PC-9 (cell line): Measurements from ENCODE around the gene TBC1D22A. TPM values are rescaled to one million over a fixed set of nuclear protein-coding genes. Genes with fewer than 3 reads are reported as not detected.

Source experiments
- BruUV-seq: library from RNA; stranded (reverse); fragments of 400-500 nt; replicated peaks from 2 replicates; lab custom pipeline; 2021; lab: Mats Ljungman, UMichigan
- CTCF ChIA-PET: fragments of 300-600 bp; sonication (Branson Sonifier 250); formaldehyde crosslinking; loops from one replicate; lab custom pipeline; 2022; ENCODE audit warnings: antibody characterized with exemption; lab: Charles Lee
- POLR2A ChIA-PET: fragments of 300-600 bp; sonication (Branson Sonifier 250); formaldehyde crosslinking; loops from one replicate; lab custom pipeline; 2022; ENCODE audit warnings: antibody characterized with exemption; ENCODE audit not compliant: unreplicated experiment; lab: Charles Lee
- DNase-seq, 2 experiments: peaks; one replicate each; pipeline versions ENCODE4 v3.0.0 to v3.0.0-alpha.2; 2015 to 2022; ENCODE audit warnings: mixed read lengths in 1 of 2
- H2AFZ ChIP-seq: fragments of 200-600 bp; sonication (generic); 2 replicates; pipeline ENCODE4 v1.8.1; 2017; ENCODE audit warnings: antibody characterized with exemption
- H3F3A ChIP-seq: fragments of 200-600 bp; sonication (generic); 2 replicates; pipeline ENCODE4 v1.8.1; 2017; ENCODE audit warnings: antibody characterized with exemption, mild to moderate bottlenecking, low read depth; ENCODE audit not compliant: insufficient read depth
- H3K27ac ChIP-seq: fragments of 200-600 bp; sonication (generic); 2 replicates; pipeline ENCODE4 v1.6.1; 2016; ENCODE audit warnings: mixed run types
- H3K27me3 ChIP-seq: fragments of 200-600 bp; sonication (generic); 2 replicates; pipeline ENCODE4 v1.6.1; 2016; ENCODE audit warnings: low read depth, mixed run types; ENCODE audit not compliant: insufficient read depth
- H3K36me3 ChIP-seq: fragments of 200-600 bp; sonication (generic); 2 replicates; pipeline ENCODE4 v1.6.1; 2016; ENCODE audit warnings: low read depth, mixed run types
- H3K4me1 ChIP-seq: fragments of 200-600 bp; sonication (generic); replicated peaks from 2 replicates; pipeline ENCODE4 v1.6.1; 2016; ENCODE audit warnings: mixed run types; ENCODE audit not compliant: insufficient read depth
- H3K4me2 ChIP-seq: fragments of 200-600 bp; sonication (generic); 2 replicates; pipeline ENCODE4 v1.6.1; 2017; ENCODE audit warnings: mixed run types
- H3K4me3 ChIP-seq: fragments of 200-600 bp; sonication (generic); 2 replicates; pipeline ENCODE4 v1.6.1; 2016; ENCODE audit warnings: mixed run types
- H3K79me2 ChIP-seq: fragments of 200-600 bp; sonication (generic); 2 replicates; pipeline ENCODE4 v1.6.1; 2017; ENCODE audit warnings: low read depth, mixed run types
- H3K9me2 ChIP-seq: fragments of 200-600 bp; sonication (generic); 2 replicates; pipeline ENCODE4 v1.8.1; 2017; ENCODE audit warnings: mild to moderate bottlenecking; ENCODE audit not compliant: insufficient read depth
- H3K9me3 ChIP-seq: fragments of 200-600 bp; sonication (generic); 2 replicates; pipeline ENCODE4 v1.8.1; 2016; ENCODE audit warnings: low read depth; ENCODE audit not compliant: insufficient read depth
- H4K20me1 ChIP-seq: fragments of 200-600 bp; sonication (generic); 2 replicates; pipeline ENCODE4 v1.8.1; 2017; ENCODE audit not compliant: insufficient read depth
- CTCF ChIP-seq: fragments of 200-600 bp; sonication (generic); conservative IDR thresholded peaks from 2 replicates; pipeline ENCODE4 v1.6.1; 2017; ENCODE audit warnings: mixed run types, antibody characterized with exemption, mild to moderate bottlenecking, moderate library complexity
- EZH2 ChIP-seq: fragments of 200-600 bp; sonication (generic); IDR thresholded peaks from 2 replicates; pipeline ENCODE4 v1.8.0; 2017; ENCODE audit warnings: antibody characterized with exemption, low read depth
- intact Hi-C: fragments of 100-400 bp; cut with micrococcal nuclease; formaldehyde crosslinking; loops from one replicate; pipeline ENCODE4 v1.10.0; 2022; ENCODE audit not compliant: unreplicated experiment
- total RNA-seq: library from RNA; stranded (reverse); gene quantifications from 2 replicates; pipeline ENCODE4 v1.2.3, GENCODE V29; 2021

The TBC1D22A gene
- total RNA-seq, 1 experiment from 2014 or later = 40.3 TPM

GRCh38 chr22:47122441-47123000 is 360.1 kb downstream of the TBC1D22A start:
- intact Hi-C loops = no loop called here
- no peaks in the 10 kb centered on the region for H3K4me1 ChIP-seq
- H3K27ac ChIP-seq = no peak overlapping the region
- no peak for DNase-seq
- BruUV-seq = no TSS peak
- no peaks in the 10 kb centered on the region for H3K27me3 ChIP-seq
- no peaks in the 10 kb centered on the region for H3K36me3 ChIP-seq
- TF ChIP-seq EZH2 (no peak), CTCF (no peak)
- H3K79me2 ChIP-seq = no peaks in the 10 kb centered on the region
- CTCF ChIA-PET = no interaction called here
- H4K20me1 ChIP-seq = no peaks in the 10 kb centered on the region
- H3K4me2 ChIP-seq = no peak overlapping the region
- no peaks in the 10 kb centered on the region for H3K9me2 ChIP-seq
- H3K4me3 ChIP-seq = no peak overlapping the region
- H3F3A ChIP-seq = no peaks in the 10 kb centered on the region; the same call in 1 of the 2 replicates
- H3K9me3 ChIP-seq = no peaks in the 10 kb centered on the region
- POLR2A ChIA-PET = no interaction called here
- H2AFZ ChIP-seq = no peak overlapping the region

GRCh38 chr22:47123006-47123826 is 360.8 kb downstream of the TBC1D22A start:
- ChIA-PET POLR2A (no interaction called here), CTCF (no interaction called here)
- Histone ChIP-seq H3F3A (no peaks in the 10 kb centered on the region; the same call in 1 of the 2 replicates), H4K20me1 (no peaks in the 10 kb centered on the region), H3K4me1 (no peaks in the 10 kb centered on the region), H3K4me3 (no peak overlapping the region), H3K36me3 (no peaks in the 10 kb centered on the region), H3K9me2 (no peaks in the 10 kb centered on the region), H3K27ac (no peak overlapping the region), H3K79me2 (no peaks in the 10 kb centered on the region), H2AFZ (no peak overlapping the region), H3K9me3 (no peaks in the 10 kb centered on the region), H3K4me2 (no peak overlapping the region), H3K27me3 (no peaks in the 10 kb centered on the region)
- intact Hi-C loops = no loop called here
- no peak for DNase-seq
- BruUV-seq = no TSS peak
- TF ChIP-seq EZH2 = no peak

GRCh38 chr22:47123827-47124442 is 361.5 kb downstream of the TBC1D22A start:
- H3K27me3 ChIP-seq = no peaks in the 10 kb centered on the region
- H3K27ac ChIP-seq = no peak overlapping the region
- H3K9me3 ChIP-seq = no peaks in the 10 kb centered on the region
- peaks cover 7% of the 10 kb centered on the region; the same call in 1 of the 2 replicates for H3F3A ChIP-seq
- no peaks in the 10 kb centered on the region for H3K36me3 ChIP-seq
- POLR2A ChIA-PET = no interaction called here
- CTCF ChIA-PET = no interaction called here
- TF ChIP-seq EZH2 = no peak
- intact Hi-C loops = no loop called here
- H3K9me2 ChIP-seq = no peaks in the 10 kb centered on the region
- no TSS peak for BruUV-seq
- H3K79me2 ChIP-seq = no peaks in the 10 kb centered on the region
- no peak overlapping the region for H3K4me2 ChIP-seq
- no peak overlapping the region for H3K4me3 ChIP-seq
- H2AFZ ChIP-seq = no peak overlapping the region
- no peak for DNase-seq
- H3K4me1 ChIP-seq = no peaks in the 10 kb centered on the region
- no peaks in the 10 kb centered on the region for H4K20me1 ChIP-seq

- Histone ChIP-seq H3K9me2 (no peaks in the 10 kb centered on the region), H3K4me3 (no peak overlapping the region), H3F3A (peaks cover 11% of the 10 kb centered on the region), H4K20me1 (no peaks in the 10 kb centered on the region), H3K36me3 (no peaks in the 10 kb centered on the region), H3K27me3 (no peaks in the 10 kb centered on the region), H3K9me3 (no peaks in the 10 kb centered on the region), H3K4me2 (no peak overlapping the region), H3K4me1 (peaks cover 3% of the 10 kb centered on the region), H3K27ac (no peak overlapping the region), H2AFZ (no peak overlapping the region), H3K79me2 (no peaks in the 10 kb centered on the region)
- ChIA-PET CTCF (no interaction called here), POLR2A (no interaction called here)
- no TSS peak for BruUV-seq
- TF ChIP-seq EZH2 (no peak), CTCF (no peak)
- DNase-seq = no peak
- intact Hi-C loops = no loop called here
These were observed 362.0 kb downstream of the TBC1D22A start for GRCh38 chr22:47124451-47124881.
